GM23338 (cell line): ENCODE data around the gene STAT3.

Source experiments
- CREB1 ChIP-seq: fragments of 250-450 bp; sonication (Bioruptor Pico); IDR thresholded peaks from 2 replicates; pipeline ENCODE4 v1.5.0; 2020; ENCODE audit warnings: low read depth, mild to moderate bottlenecking, moderate library complexity
- CTCF ChIP-seq, 2 experiments: fragments of 200-600 bp in 1 of 2; sonication (generic) in 1 of 2; conservative IDR thresholded peaks; 2 replicates each; pipeline versions ENCODE4 v1.5.1 to v1.6.1; 2016 to 2017; ENCODE audit warnings: antibody characterized with exemption in 2 of 2, low read depth in 2 of 2, mild to moderate bottlenecking in 2 of 2, moderate library complexity in 1 of 2
- EZH2 ChIP-seq: fragments of 200-600 bp; sonication (generic); IDR thresholded peaks from one replicate; pipeline ENCODE4 v1.8.0; 2017; ENCODE audit warnings: antibody characterized with exemption, mild to moderate bottlenecking, low read depth; ENCODE audit not compliant: unreplicated experiment
- EZH2phosphoT487 ChIP-seq: fragments of 200-600 bp; sonication (generic); IDR thresholded peaks from one replicate; pipeline ENCODE4 v1.8.1; 2018; ENCODE audit warnings: antibody characterized with exemption; ENCODE audit not compliant: unreplicated experiment
- JUNB ChIP-seq: IDR thresholded peaks from one replicate; pipeline ENCODE4 v1.6.1; 2016; ENCODE audit warnings: antibody characterized with exemption; ENCODE audit not compliant: unreplicated experiment
- POLR2AphosphoS5 ChIP-seq: IDR thresholded peaks from 2 replicates; pipeline ENCODE4 v1.6.1; 2016; ENCODE audit warnings: antibody characterized with exemption, low read depth
- STAT1 ChIP-seq: IDR thresholded peaks from one replicate; pipeline ENCODE4 v1.6.1; 2016; ENCODE audit warnings: antibody characterized with exemption; ENCODE audit not compliant: unreplicated experiment
- ZNF114 ChIP-seq: fragments of 250-450 bp; sonication (Bioruptor Pico); IDR thresholded peaks from 2 replicates; pipeline ENCODE4 v1.5.0; 2020; ENCODE audit warnings: mild to moderate bottlenecking, moderate library complexity
- ZNF331 ChIP-seq: fragments of 250-450 bp; sonication (Bioruptor Pico); IDR thresholded peaks from 2 replicates; pipeline ENCODE4 v1.5.0; 2020; ENCODE audit warnings: low read depth, mild to moderate bottlenecking, moderate library complexity
- TF ChIP-seq, protein P1 (sequence below): IDR thresholded peaks from one replicate; pipeline ENCODE4 v1.6.1; 2018; ENCODE audit warnings: antibody characterized with exemption; ENCODE audit not compliant: unreplicated experiment
- TF ChIP-seq, protein P2 (sequence below): fragments of 250-450 bp; sonication (Bioruptor Pico); IDR thresholded peaks from 2 replicates; pipeline ENCODE4 v1.5.0; 2020; ENCODE audit warnings: mild to moderate bottlenecking, moderate library complexity
- TF ChIP-seq, protein P3 (sequence below): IDR thresholded peaks from 2 replicates; pipeline ENCODE4 v1.6.1; 2016; ENCODE audit warnings: antibody characterized with exemption

DNA sequence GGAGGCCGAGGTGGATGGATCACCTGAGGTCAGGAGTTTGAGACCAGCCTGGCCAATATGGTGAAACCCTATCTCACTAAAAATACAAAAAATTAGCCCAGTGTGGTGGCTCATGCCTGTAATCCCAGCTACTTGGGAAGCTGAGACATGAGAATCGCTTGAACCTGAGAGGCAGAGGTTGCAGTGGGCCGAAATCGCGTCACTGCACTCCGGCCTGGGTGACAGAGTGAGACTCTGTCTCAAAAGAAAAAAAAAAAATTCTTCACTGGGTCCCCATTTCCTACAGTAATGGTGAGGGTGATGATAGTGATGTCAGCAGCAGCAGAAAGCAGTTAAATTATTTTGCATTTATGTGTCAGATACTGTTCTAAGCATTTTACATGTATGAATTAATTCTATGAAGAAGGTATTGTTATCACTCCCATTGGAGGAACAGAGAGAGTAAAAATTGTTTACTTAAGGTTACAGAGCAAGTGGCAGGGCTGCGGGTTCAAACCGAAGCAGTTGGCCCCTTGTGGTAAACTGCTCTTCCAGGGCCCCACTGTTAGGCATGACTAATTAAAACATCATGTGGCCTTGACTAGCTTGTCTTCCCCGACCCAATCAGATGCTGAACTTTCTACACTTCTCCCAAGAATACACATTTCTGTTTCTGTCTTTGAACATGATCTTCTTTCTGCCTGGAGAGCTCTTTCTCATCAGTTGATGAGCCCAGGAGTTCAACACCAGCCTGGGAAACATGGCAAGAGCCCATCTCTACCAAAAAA is 45.8 kb downstream of the STAT3 start:
- TF ChIP-seq ZNF331 (CRISPR knock-in tag) (no peak), CTCF (conservative IDR thresholded peaks at IDR 0.05; ENCODE audit: low read depth in 2 of 2) (no peak), POLR2AphosphoS5 (no peak), EZH2 (no peak), EZH2phosphoT487 (no peak), STAT1 (no peak), CREB1 (CRISPR knock-in tag) (no peak), JUNB (no peak), ZNF114 (no peak)
- TF ChIP-seq, protein P1, sequence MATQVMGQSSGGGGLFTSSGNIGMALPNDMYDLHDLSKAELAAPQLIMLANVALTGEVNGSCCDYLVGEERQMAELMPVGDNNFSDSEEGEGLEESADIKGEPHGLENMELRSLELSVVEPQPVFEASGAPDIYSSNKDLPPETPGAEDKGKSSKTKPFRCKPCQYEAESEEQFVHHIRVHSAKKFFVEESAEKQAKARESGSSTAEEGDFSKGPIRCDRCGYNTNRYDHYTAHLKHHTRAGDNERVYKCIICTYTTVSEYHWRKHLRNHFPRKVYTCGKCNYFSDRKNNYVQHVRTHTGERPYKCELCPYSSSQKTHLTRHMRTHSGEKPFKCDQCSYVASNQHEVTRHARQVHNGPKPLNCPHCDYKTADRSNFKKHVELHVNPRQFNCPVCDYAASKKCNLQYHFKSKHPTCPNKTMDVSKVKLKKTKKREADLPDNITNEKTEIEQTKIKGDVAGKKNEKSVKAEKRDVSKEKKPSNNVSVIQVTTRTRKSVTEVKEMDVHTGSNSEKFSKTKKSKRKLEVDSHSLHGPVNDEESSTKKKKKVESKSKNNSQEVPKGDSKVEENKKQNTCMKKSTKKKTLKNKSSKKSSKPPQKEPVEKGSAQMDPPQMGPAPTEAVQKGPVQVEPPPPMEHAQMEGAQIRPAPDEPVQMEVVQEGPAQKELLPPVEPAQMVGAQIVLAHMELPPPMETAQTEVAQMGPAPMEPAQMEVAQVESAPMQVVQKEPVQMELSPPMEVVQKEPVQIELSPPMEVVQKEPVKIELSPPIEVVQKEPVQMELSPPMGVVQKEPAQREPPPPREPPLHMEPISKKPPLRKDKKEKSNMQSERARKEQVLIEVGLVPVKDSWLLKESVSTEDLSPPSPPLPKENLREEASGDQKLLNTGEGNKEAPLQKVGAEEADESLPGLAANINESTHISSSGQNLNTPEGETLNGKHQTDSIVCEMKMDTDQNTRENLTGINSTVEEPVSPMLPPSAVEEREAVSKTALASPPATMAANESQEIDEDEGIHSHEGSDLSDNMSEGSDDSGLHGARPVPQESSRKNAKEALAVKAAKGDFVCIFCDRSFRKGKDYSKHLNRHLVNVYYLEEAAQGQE = no peak
- TF ChIP-seq, protein P2, sequence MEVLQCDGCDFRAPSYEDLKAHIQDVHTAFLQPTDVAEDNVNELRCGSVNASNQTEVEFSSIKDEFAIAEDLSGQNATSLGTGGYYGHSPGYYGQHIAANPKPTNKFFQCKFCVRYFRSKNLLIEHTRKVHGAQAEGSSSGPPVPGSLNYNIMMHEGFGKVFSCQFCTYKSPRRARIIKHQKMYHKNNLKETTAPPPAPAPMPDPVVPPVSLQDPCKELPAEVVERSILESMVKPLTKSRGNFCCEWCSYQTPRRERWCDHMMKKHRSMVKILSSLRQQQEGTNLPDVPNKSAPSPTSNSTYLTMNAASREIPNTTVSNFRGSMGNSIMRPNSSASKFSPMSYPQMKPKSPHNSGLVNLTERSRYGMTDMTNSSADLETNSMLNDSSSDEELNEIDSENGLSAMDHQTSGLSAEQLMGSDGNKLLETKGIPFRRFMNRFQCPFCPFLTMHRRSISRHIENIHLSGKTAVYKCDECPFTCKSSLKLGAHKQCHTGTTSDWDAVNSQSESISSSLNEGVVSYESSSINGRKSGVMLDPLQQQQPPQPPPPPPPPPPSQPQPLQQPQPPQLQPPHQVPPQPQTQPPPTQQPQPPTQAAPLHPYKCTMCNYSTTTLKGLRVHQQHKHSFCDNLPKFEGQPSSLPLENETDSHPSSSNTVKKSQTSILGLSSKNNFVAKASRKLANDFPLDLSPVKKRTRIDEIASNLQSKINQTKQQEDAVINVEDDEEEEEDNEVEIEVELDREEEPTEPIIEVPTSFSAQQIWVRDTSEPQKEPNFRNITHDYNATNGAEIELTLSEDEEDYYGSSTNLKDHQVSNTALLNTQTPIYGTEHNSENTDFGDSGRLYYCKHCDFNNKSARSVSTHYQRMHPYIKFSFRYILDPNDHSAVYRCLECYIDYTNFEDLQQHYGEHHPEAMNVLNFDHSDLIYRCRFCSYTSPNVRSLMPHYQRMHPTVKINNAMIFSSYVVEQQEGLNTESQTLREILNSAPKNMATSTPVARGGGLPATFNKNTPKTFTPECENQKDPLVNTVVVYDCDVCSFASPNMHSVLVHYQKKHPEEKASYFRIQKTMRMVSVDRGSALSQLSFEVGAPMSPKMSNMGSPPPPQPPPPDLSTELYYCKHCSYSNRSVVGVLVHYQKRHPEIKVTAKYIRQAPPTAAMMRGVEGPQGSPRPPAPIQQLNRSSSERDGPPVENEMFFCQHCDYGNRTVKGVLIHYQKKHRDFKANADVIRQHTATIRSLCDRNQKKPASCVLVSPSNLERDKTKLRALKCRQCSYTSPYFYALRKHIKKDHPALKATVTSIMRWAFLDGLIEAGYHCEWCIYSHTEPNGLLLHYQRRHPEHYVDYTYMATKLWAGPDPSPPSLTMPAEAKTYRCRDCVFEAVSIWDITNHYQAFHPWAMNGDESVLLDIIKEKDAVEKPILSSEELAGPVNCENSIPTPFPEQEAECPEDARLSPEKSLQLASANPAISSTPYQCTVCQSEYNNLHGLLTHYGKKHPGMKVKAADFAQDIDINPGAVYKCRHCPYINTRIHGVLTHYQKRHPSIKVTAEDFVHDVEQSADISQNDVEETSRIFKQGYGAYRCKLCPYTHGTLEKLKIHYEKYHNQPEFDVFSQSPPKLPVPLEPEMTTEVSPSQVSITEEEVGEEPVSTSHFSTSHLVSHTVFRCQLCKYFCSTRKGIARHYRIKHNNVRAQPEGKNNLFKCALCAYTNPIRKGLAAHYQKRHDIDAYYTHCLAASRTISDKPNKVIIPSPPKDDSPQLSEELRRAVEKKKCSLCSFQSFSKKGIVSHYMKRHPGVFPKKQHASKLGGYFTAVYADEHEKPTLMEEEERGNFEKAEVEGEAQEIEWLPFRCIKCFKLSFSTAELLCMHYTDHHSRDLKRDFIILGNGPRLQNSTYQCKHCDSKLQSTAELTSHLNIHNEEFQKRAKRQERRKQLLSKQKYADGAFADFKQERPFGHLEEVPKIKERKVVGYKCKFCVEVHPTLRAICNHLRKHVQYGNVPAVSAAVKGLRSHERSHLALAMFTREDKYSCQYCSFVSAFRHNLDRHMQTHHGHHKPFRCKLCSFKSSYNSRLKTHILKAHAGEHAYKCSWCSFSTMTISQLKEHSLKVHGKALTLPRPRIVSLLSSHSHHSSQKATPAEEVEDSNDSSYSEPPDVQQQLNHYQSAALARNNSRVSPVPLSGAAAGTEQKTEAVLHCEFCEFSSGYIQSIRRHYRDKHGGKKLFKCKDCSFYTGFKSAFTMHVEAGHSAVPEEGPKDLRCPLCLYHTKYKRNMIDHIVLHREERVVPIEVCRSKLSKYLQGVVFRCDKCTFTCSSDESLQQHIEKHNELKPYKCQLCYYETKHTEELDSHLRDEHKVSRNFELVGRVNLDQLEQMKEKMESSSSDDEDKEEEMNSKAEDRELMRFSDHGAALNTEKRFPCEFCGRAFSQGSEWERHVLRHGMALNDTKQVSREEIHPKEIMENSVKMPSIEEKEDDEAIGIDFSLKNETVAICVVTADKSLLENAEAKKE = no peak
- TF ChIP-seq, protein P3, sequence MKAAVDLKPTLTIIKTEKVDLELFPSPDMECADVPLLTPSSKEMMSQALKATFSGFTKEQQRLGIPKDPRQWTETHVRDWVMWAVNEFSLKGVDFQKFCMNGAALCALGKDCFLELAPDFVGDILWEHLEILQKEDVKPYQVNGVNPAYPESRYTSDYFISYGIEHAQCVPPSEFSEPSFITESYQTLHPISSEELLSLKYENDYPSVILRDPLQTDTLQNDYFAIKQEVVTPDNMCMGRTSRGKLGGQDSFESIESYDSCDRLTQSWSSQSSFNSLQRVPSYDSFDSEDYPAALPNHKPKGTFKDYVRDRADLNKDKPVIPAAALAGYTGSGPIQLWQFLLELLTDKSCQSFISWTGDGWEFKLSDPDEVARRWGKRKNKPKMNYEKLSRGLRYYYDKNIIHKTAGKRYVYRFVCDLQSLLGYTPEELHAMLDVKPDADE = no peak
